ENCODE results near the gene PDLIM5.

GRCh38 chr4:94408549-94409374, 43.0 kb upstream of the PDLIM5 start:
- no peak for TF ChIP-seq EZH2phosphoT487 (IDR thresholded peaks at IDR 0.05; ENCODE audit: borderline replicate concordance)
- TF ChIP-seq CTCF (conservative IDR thresholded peaks at IDR 0.05; ENCODE audit: low read length) = no peak
